ENCODE results near the gene SLFN12L.
"Not testable (repeated sequence)": the region's sequence is repeated elsewhere in the genome, so short reads cannot be mapped to it uniquely, and the experiment has no call there.

Gene SLFN12L

DNA sequence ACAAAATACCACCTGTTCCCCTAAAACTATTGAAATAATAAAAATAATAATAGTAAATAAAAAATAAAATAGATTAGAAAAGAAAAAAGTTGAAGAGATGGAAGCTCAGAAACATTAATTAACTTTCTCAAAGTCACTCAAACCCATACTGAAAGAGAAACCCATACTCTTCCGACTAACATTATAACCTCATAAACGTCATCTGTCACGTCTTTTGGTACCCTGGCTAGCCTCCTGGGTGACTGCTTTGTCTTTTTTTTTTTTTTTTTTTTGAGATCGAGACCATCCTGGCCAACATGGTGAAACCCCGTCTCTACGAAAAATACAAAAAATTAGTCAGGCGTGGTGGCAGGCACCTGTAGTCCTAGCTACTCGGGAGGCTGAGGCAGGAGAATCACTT is 7.6 kb downstream of the SLFN12L start:
- TF ChIP-seq CTCF (conservative IDR thresholded peaks at IDR 0.05), result no peak
- no peak overlapping the region for H3K27ac ChIP-seq

DNA sequence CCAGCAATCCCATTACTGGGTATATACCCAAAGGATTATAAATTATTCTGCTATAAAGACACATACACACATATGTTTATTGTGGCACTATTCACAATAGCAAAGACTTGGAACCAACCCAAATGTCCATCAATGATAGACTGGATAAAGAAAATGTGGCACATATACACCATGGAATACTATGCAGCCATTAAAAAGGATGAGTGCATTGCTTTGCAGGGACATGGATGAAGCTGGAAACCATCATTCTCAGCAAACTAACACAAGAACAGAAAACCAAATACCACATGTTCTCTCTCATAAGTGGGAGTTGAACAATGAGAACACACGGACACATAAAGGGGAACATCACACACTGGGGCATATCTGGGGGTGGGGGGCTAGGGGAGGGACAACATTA is 8.2 kb downstream of the SLFN12L start:
- H3K27ac ChIP-seq, result not testable (repeated sequence)

GRCh38 chr17:35523296-35523695 is 14.2 kb downstream of the SLFN12L start:
- no peak for TF ChIP-seq CTCF (conservative IDR thresholded peaks at IDR 0.05)
- no peak overlapping the region for H3K27ac ChIP-seq

DNA sequence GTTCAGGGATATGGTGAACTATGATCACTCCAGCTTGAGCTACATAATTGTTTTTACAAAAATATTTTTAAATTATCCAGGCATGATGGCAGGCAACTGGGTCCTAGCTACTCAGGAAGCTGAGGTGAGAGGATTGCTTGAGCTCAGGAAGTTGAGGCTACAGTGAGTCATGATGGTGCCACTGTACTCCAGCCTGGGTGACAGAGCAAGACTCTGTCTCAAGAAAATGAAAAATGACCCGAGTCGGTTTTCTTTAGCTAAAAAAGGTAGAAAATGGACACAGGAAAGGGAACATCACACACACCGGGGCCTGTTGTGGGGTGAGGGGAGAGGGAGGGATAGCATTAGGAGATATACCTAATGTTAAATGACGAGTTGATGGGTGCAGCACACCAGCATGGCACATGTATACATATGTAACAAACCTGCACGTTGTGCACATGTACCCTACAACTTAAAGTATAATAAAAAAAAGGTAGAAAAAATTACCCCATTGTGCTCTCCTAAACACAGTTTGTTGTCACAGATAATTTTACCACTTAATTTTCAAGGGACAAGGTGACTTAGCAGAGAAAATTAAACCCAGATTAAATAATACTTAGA is 15.7 kb downstream of the SLFN12L start:
- not testable (repeated sequence) for H3K27ac ChIP-seq

- no peak overlapping the region for H3K27ac ChIP-seq
- TF ChIP-seq CTCF (conservative IDR thresholded peaks at IDR 0.05), result no peak
Measured at GRCh38 chr17:35521150-35521549, 16.3 kb downstream of the SLFN12L start.

- H3K27ac ChIP-seq, result no peak overlapping the region
- TF ChIP-seq CTCF (conservative IDR thresholded peaks at IDR 0.05), result no peak
Measured at GRCh38 chr17:35519906-35520442, 17.5 kb downstream of the SLFN12L start.

DNA sequence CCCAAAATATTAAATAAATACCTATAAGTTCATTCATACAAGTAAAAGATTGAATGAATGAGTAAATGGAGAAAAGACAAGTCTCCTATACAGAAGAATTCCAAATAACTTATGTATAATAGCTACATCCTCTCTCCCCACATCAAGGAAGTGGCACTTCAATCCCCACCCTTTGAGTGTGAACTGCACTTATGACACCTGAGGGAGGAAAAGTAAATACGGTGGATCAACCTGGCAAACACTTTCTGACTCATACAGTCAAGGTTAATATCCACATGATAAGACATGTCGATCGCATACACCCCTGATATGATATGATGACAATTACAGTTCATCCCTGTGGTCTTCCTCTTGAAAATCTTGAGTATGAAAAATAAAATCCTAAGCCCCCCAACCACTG is 18.0 kb downstream of the SLFN12L start:
- H3K27ac ChIP-seq, result no peak overlapping the region
- no peak for TF ChIP-seq CTCF (conservative IDR thresholded peaks at IDR 0.05)

- H3K27ac ChIP-seq, result not testable (repeated sequence)
Measured at GRCh38 chr17:35518431-35518830, 19.0 kb downstream of the SLFN12L start.

DNA sequence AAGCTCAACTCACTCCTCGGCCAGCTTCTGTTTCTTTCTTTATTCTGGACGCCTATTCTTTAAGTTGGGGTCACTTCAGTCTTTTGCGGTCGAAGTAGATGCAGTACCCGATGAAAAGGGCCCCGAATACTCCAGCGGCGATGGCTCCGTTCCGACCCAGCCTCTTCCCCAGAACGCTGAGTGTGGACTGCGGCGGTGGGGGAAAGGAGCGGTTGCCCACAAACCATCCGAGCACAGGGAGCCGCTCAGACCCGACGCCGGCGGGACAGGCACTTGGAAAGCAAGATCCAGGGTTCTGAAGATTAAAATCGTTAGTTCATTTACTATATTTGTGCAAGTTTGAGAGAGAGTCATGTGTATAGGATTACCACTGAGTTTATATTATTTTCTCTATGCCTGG is 22.5 kb downstream of the SLFN12L start:
- no peak overlapping the region for H3K27ac ChIP-seq
- TF ChIP-seq CTCF (conservative IDR thresholded peaks at IDR 0.05), result no peak

All from VCaP (cell line).